Liver (tissue), 9 donors: Measurements from ENCODE around the gene PITHD1. TPM values are rescaled to one million over a fixed set of nuclear protein-coding genes. Genes with fewer than 3 reads are reported as not detected.
A peak's percentile ranks its signal among the peaks of the same experiment; 100 is the strongest.

Source experiments
- DNase-seq: peaks from one replicate; pipeline ENCODE4 v3.0.0-alpha.2; 2017; ENCODE audit warnings: low spot score
- H3K27ac ChIP-seq, 2 donors: one replicate each; pipeline ENCODE4 v1.7.0; 2013; ENCODE audit warnings: inconsistent platforms in 2 of 2, low read length in 2 of 2, control low read depth in 1 of 2, low read depth in 1 of 2, mild to moderate bottlenecking in 1 of 2
- H3K27me3 ChIP-seq, 4 donors: one replicate each; pipeline versions ENCODE4 v1.6.1 to v1.7.0; 2013; ENCODE audit warnings: low read length in 3 of 4, inconsistent platforms in 1 of 4, mild to moderate bottlenecking in 1 of 4, moderate library complexity in 1 of 4; ENCODE audit not compliant: control insufficient read depth in 4 of 4, insufficient read depth in 4 of 4
- H3K36me3 ChIP-seq, 4 donors: one replicate each; pipeline versions ENCODE4 v1.6.1 to v1.7.0; 2013; ENCODE audit warnings: low read length in 3 of 4, mild to moderate bottlenecking in 3 of 4, low read depth in 1 of 4, moderate library complexity in 1 of 4; ENCODE audit not compliant: control insufficient read depth in 4 of 4, insufficient read depth in 3 of 4
- H3K4me1 ChIP-seq, 4 donors: one replicate each; pipeline versions ENCODE4 v1.6.1 to v1.7.0; 2013; ENCODE audit warnings: low read length in 3 of 4, mild to moderate bottlenecking in 3 of 4, moderate library complexity in 1 of 4; ENCODE audit not compliant: control insufficient read depth in 4 of 4, insufficient read depth in 4 of 4
- H3K4me3 ChIP-seq, 3 donors: one replicate each; pipeline versions ENCODE4 v1.6.1 to v1.7.0; 2013; ENCODE audit warnings: low read length in 3 of 3, control low read depth in 1 of 3, low read depth in 1 of 3, mild to moderate bottlenecking in 1 of 3
- H3K9ac ChIP-seq, 2 donors: one replicate each; pipeline ENCODE4 v1.7.0; 2013; ENCODE audit warnings: low read length in 2 of 2, mild to moderate bottlenecking in 2 of 2, moderate library complexity in 2 of 2, control low read depth in 1 of 2, low read depth in 1 of 2
- H3K9me3 ChIP-seq, 4 donors: one replicate each; pipeline versions ENCODE4 v1.6.1 to v1.7.0; 2013; ENCODE audit warnings: low read length in 3 of 4; ENCODE audit not compliant: control insufficient read depth in 4 of 4
- CTCF ChIP-seq: fragments of 150-350 bp; IDR thresholded peaks from 2 replicates; pipeline ENCODE4 v1.5.1; 2017; ENCODE audit warnings: improper control_type of control experiment, low read depth, low read length; ENCODE audit not compliant: missing input control
- EGR1 ChIP-seq, 2 donors: IDR thresholded peaks; 2 replicates each; pipeline ENCODE4 v1.6.1; 2016 to 2018; ENCODE audit warnings: antibody characterized with exemption in 2 of 2, low read depth in 2 of 2
- FOXA1 ChIP-seq: IDR thresholded peaks from 2 replicates; pipeline ENCODE4 v1.6.1; 2016; ENCODE audit warnings: antibody characterized with exemption
- GABPA ChIP-seq, 2 donors: IDR thresholded peaks in 1 of 2; conservative IDR thresholded peaks in 1 of 2; 2 replicates each; pipeline ENCODE4 v1.6.1; 2016; ENCODE audit warnings: antibody characterized with exemption in 2 of 2, mild to moderate bottlenecking in 1 of 2, moderate library complexity in 1 of 2
- HNF4G ChIP-seq: IDR thresholded peaks from 2 replicates; pipeline ENCODE4 v1.6.1; 2016; ENCODE audit warnings: antibody characterized with exemption
- MAX ChIP-seq: IDR thresholded peaks from 2 replicates; pipeline ENCODE4 v1.6.1; 2016; ENCODE audit warnings: antibody characterized with exemption
- RAD21 ChIP-seq, 2 donors: IDR thresholded peaks; 2 replicates each; pipeline ENCODE4 v1.6.1; 2016; ENCODE audit warnings: antibody characterized with exemption in 2 of 2, mild to moderate bottlenecking in 2 of 2
- REST ChIP-seq: IDR thresholded peaks from 2 replicates; pipeline ENCODE4 v1.6.1; 2016; ENCODE audit warnings: antibody characterized with exemption, mild to moderate bottlenecking
- RXRA ChIP-seq, 2 donors: IDR thresholded peaks; 2 replicates each; pipeline ENCODE4 v1.6.1; 2017 to 2018; ENCODE audit warnings: antibody characterized with exemption in 2 of 2, mild to moderate bottlenecking in 1 of 2
- WGBS: extraction: QIAGEN DNeasy Blood & Tissue Kit; methylation state at CpG from one replicate; pipeline ENCODE4 v1.1.7; 2013; 5-methylcytosine and 5-hydroxymethylcytosine counted together
- polyA plus RNA-seq, 2 donors: library from polyadenylated mRNA; stranded (reverse) in 1 of 2; unstranded in 1 of 2; fragments of 200-250 nt in 1 of 2; fragments of >200 nt in 1 of 2; fragmentation: Nextera tagmentation in 1 of 2; extraction: Ambion mirVana in 1 of 2; gene quantifications; one replicate each; pipeline versions ENCODE4 v1.2.1 to v1.2.3, GENCODE V29; 2013 to 2015
- total RNA-seq, 2 donors: library from RNA; depleted of rRNA; stranded (reverse); fragments of >200 nt; gene quantifications; one replicate each; pipeline ENCODE4 v1.2.3, GENCODE V29; 2014
- TF ChIP-seq, protein P1 (sequence below): IDR thresholded peaks from 2 replicates; pipeline ENCODE4 v1.6.1; 2016; ENCODE audit warnings: antibody characterized with exemption
- donor health status: healthy.
- donor health status: healthy.
- donor health status: healthy.
- donor health status: healthy.
- donor health status: healthy.

The PITHD1 gene
- total and polyA plus RNA-seq, 4 donors, result 17.1 to 86.4 (median 24.8) TPM

- Histone ChIP-seq H3K36me3 (peaks cover 9 to 50% (median 41%) of the 10 kb centered on the region in 4 donors), H3K9ac (no peak overlapping the region), H3K4me1 (peaks cover 0 to 4% (median 0%) of the 10 kb centered on the region in 4 donors), H3K27ac (no peak overlapping the region), H3K4me3 (no peak overlapping the region), H3K27me3 (no peaks in the 10 kb centered on the region), H3K9me3 (no peaks in the 10 kb centered on the region)
- TF ChIP-seq EGR1 (IDR thresholded peaks at IDR 0.05; ENCODE audit: low read depth in 2 of 2) (no peak), CTCF (no peak), RXRA (IDR thresholded peaks at IDR 0.05) (no peak), FOXA1 (no peak), RAD21 (IDR thresholded peaks at IDR 0.05) (no peak), GABPA (IDR thresholded peaks at IDR 0.05 in 1 of 2, conservative IDR thresholded peaks at IDR 0.05 in 1 of 2) (no peak), HNF4G (no peak), REST (no peak)
- TF ChIP-seq, protein P1, sequence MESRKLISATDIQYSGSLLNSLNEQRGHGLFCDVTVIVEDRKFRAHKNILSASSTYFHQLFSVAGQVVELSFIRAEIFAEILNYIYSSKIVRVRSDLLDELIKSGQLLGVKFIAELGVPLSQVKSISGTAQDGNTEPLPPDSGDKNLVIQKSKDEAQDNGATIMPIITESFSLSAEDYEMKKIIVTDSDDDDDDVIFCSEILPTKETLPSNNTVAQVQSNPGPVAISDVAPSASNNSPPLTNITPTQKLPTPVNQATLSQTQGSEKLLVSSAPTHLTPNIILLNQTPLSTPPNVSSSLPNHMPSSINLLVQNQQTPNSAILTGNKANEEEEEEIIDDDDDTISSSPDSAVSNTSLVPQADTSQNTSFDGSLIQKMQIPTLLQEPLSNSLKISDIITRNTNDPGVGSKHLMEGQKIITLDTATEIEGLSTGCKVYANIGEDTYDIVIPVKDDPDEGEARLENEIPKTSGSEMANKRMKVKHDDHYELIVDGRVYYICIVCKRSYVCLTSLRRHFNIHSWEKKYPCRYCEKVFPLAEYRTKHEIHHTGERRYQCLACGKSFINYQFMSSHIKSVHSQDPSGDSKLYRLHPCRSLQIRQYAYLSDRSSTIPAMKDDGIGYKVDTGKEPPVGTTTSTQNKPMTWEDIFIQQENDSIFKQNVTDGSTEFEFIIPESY, result no peak
- whole genome bisulfite sequencing, result 91% methylated on average over 3 of the region's 3 CpGs
- no peak for DNase-seq
Observed at GRCh38 chr1:23817633-23818032, 39.4 kb downstream of the PITHD1 start.

DNA sequence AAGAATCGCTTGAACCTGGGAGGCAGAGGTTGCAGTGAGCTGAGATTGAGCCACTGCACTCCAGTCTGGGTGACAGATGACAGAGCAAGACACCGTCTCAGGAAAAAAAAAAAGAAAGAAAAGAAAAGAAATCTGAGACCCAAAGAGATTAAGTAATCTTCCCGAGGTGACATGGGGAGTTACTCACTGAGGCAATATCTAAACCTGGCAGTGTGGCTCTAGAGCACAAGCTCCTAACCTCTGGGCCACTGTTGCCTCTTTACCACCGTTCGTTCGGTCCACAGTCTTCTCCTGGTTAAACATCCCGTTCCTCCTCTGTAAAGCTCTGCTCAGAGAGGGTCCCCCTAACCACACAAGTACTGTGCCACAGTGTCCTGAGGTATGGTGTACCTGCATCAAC is 45.5 kb downstream of the PITHD1 start:
- Histone ChIP-seq H3K27me3 (no peaks in the 10 kb centered on the region), H3K4me3 (peak overlapping the region; percentile 90 to 99 (median 98)), H3K9me3 (no peaks in the 10 kb centered on the region), H3K9ac (peak overlapping the region; percentile 98 to 99), H3K27ac (peak overlapping the region; percentile 99 to 100), H3K36me3 (peaks cover 0 to 12% (median 1%) of the 10 kb centered on the region in 4 donors), H3K4me1 (peaks cover 4 to 18% (median 14%) of the 10 kb centered on the region in 4 donors)
- no peak for TF ChIP-seq MAX
- 43% methylated on average over 7 of the region's 7 CpGs for WGBS
- DNase-seq, result no peak
